Dedifferentiated amniotic fluid mesenchymal stem cell (primary cell): ENCODE results near the gene VEPH1.

Experiments used
- DNase-seq: peaks from one replicate; pipeline ENCODE4 v3.0.0-alpha.2; 2016; ENCODE audit errors: extremely low spot score

Gene VEPH1

DNA sequence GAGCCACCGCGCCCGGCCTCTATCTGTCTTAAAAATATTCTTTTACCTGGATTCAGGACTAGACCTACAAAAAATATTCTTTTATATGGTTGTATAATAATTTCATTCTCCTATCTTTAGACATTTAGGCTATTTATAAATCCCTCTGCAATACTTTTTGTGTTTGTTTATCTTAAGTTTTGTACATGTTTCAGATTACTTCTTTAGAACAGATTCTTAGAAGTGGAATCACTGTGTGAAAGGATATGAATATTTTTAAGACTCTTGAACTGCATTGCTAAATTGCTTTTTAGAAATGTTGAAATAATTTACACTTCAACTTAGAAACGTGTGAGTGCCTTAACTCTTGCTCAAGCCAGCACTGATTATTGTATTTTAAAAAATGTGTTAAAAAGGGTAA is 197.8 kb downstream of the VEPH1 start:
- no peak for DNase-seq

DNA sequence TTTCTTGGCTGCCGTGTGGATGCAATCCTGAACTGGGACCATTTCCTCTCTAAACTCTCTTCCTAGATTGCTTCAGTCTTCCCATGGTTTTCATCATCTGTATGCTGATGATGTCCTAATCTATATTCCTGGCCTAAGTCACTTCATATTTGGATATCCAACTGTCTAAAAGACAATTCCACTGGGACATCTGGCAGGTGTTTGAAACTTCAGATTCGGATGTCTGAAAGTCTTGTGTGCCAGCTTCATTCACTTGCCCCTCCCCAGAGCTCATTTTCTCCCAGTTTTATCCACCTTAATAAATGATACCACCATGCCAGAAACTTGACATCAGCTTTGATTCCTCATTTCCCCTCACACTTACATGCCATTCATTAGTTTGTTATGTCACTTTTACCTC is 201.5 kb downstream of the VEPH1 start:
- no peak for DNase-seq

DNA sequence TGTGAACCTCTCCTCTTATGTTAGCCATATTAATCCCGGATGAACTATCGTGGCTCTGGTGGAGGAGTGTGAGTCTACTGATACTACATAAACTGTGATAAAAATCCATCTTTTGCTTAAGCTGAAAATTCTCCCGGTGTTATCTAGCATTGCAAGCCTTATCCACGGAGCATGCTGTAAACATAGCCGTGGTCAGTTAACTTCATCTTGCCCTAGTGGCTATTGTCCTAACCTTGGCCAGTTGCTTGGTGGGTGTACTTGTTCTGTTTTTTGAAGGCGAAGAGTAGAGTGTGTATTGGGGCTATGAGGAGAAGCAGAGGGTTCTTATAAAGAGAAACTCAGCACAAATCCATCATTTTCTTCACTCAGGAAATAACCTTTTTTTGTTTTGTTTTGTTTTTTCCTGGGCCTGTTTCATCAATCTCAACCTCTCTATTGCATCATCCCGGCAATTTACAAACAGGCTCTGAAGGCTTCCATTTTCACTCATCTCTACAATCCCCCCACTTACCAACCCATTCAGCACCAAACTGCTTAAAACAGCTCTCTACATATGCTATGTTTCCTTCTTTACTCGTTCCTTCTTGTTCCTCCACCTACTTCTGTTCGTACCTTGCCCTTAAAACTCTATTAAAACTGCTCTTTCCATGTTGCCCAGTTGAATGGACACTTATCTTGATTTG is 202.1 kb downstream of the VEPH1 start:
- DNase-seq, result no peak

DNA sequence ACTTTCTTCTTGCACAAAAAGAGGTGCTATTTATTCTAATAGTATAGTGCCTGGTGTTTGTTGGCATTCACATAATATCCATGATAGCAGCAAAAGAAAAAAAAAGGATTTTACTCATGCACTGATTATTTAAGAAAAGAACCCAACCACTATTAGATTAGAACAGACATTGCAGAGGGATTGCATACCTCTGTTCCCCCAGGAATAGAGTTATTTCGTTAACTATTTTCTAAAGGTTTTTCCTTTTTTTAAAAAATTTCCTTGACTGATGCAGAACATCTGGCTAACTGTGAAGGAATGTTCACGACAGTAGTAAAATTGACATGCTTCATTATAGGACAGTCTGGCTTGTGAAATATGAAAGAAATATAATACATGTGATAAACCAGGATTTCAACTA is 203.1 kb downstream of the VEPH1 start:
- DNase-seq, result peak; percentile 82

DNA sequence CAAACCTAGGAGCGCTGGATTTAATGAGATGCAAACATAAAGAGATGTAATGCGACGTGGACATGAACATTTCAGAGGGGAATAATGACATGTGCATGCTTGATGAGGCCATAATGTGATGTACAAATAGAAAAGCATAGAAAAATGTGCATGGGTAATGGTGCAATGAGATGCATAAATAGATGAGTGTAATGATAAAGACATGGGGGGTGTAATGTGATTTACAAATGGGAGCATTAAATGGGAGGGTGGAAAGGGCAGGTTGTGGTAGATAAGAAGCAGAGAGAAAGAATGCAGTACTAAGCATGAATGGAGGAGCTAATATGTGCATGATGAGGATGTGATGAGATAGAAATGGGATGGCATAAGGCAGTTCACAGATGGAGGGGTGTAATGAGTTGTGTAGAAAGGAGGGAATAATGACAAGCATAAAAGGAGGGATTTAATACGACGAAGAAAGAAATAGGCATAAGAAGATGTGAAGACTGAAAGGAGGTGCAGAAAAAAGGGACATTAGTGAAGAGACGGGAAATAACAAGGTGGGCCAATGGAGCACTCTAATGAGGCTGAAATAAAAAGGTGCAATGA is 205.8 kb downstream of the VEPH1 start:
- DNase-seq, result no peak

DNA sequence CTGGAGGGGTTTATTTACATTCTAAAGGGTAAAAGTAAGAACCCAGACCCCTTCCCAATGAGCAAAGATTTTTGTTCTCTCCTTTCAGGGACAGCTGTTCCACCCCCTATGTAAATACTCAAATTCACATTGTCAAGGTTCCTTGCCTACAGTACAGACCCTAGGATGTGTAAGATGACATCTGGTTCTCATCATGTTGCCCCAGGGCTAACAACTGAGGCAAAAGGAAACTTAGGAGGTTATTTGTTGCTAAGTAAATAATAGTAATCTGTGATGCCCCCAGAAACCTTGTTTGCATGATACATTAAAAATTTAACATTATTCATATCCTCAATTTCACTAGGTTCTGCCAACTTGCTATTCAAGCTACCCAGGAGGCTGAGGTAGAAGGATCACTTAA is 208.3 kb downstream of the VEPH1 start:
- DNase-seq, result no peak

DNA sequence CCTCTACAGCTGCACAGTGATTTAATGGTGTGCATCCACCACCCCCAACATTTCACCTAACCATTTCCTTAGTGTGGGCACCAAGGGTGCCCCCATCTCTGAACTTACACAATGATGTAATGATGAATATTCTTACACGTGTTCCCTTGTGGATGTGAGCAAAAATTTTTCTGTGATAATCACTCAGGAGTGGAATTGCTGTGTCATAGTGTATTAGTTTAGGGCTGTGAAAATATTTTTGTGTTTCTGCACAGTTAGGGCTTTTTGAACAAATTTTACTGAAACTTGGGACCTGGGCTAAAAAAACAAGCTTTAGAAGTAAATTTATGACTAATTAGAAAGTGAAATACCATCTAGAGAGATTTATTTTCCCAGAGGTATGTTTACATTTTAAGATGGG is 208.7 kb downstream of the VEPH1 start:
- DNase-seq, result no peak

DNA sequence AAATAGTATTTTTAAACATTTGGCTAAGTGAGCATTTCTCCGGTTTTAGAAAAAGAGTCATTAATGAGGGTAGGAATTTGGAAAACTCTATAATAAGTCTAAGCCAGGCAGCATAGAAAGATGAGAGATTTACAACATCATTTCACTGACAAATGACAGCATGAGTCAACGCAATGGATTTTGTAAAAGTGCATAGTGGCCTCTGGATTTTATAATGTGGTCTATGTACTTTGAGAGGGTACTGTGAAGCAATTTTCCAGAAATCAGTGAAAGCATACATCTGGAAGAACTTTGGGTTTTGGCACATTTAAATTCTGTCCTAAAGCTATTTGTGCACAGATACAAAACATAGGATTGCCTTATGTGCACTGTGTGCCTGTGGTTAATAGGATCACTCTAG is 212.4 kb downstream of the VEPH1 start:
- peak; percentile 95 for DNase-seq

DNA sequence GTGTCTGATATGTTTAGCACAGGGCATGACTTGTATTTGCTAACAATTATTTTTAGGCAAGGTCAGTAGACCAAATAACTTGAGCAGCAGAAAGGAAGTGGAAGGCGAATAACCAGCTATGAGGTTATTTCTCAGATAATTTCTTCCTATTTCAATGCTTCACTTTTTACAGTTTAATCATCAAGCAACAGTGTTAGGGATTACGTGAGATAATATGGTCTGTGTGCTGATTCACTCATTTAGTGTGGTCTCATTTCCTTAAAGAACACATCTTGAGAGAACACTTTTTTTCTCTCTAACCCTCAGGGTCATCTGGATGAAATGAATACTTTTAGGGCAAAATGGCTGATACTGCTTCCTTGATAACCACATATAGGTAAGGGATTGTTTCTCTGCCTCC is 217.2 kb downstream of the VEPH1 start:
- no peak for DNase-seq

DNA sequence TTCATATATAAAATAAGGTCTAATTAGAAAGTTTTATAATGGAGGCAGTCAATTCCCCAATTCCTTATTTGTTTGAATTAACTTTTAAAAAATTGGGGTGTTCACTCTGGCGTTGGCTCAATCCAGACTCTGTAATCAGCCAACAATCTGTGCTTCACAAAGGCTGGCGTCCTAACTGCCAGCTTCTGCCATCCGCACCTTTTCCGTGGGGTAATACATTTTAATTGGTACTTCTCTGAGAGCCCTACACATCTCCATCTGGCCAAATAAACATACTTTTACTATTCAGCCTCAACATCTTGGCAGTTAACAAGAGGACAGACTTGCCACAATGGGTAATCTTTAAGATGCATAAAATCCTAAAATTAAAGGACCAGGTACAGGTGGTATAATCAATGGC is 218.1 kb downstream of the VEPH1 start:
- no peak for DNase-seq

DNA sequence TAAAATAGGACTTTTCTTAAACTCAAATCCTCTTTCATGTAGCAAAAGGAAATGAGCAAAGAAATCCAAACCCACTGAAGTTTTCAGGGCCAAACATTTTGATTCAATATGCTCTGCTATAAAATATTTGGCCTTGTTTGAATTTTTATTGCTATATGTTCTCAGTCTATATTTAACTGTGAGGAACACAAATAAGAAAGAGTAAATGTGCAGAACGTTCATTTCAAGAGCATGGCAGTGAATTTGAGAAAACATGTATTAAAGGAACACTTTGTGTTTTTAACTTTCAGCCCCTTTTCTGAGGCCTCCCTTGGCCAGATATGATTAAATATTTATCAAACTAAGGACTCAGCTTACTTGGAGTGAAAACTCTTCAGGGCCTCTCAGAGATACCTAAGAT is 218.5 kb downstream of the VEPH1 start:
- DNase-seq, result no peak

DNA sequence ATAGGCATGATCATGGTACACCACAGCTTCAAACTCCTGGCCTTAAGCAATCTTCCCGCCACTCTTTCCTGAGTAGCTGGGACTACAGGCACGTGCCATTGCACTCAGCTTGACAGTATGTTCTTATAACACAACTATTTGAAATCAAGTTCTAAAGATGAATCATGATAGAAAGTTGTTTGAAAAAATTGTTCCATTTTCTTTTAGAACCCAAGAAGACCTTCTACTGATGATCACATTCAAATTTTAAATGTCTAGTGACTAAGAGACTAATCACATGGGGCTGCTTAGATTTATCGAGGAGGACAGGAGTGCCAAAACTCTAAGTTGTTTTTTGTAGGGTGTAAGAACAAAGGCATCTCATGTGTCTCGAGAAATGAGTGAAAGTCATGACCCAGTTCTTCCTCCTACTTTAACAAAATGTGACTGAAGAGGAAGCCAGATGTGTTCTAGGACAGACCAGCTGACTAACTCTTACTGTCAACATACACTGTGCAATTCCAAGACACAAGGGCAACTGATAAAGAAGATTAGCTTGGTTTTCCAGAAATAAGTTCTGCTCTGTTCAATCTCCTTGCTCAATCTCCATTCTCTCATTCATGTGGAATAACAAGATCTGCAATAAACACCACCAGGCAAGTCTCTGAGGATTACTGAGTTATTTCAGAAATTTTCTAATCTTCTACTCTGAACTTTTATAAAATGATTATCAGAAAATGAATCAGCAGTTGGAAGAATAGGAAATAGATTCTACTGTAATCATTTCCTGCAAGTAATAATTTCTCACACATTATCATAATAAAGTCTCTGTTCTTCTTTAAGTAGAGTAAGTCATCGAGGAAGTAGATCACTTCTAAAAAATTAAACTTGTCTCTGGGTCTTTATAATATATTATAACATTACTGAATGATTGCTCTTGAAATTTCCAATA is 220.7 kb downstream of the VEPH1 start:
- peak; percentile 58 for DNase-seq

DNA sequence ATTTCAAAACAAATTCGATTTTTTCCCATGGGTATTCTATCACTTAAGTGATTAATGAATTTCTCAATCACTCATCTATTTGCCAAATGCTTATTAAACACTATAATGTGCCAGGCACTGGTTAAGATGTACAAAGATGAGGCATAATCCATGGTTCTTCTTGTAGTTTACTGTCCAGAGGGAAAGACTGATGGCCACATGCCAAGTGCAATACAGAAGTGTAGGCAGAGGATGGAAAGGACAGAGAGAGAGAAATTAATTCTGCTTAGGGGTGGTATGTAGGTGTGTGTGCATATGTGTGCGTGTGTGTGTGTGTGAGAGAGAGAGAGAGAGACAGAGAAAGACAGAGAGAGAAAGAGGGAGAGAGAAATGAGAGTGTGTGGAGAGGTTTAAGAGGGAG is 222.4 kb downstream of the VEPH1 start:
- DNase-seq, result no peak

DNA sequence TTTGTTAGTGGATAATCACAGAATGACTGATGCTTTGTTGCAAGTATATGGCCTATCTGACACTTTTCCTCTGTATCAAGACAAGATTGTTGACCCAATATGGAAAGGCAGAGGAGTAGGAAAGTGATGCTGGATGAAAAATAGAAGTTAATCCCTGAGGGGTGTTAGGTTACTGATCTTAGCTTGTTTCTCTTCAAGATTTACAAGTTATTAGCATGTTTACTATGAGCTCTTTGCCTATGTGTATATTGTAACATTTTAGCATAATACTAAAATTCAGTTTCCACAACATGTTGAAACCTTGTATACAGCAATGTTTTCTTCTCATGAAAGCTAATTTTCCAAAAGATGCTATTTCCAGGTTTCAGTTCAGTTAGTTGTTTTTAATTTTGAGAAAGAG is 222.9 kb downstream of the VEPH1 start:
- DNase-seq, result no peak

DNA sequence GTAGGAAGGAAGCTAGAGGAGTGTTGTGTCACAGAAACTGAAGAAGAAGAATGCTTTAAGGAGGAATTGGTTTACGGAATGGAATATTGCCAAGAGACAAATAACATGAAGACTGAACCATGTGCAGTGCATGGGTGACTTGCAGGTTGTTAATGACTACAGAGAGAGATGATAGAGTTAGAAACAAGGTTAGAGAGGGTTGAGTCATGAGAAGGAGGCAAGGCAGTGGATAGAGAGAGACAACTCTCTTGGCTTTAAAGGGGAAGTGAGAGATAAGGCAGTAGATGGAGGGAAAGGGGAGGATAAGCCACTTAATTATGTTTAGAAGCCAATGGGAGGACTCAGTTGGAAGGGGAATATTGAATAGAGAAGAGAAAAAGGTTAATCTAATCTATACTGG is 224.0 kb downstream of the VEPH1 start:
- DNase-seq, result no peak

DNA sequence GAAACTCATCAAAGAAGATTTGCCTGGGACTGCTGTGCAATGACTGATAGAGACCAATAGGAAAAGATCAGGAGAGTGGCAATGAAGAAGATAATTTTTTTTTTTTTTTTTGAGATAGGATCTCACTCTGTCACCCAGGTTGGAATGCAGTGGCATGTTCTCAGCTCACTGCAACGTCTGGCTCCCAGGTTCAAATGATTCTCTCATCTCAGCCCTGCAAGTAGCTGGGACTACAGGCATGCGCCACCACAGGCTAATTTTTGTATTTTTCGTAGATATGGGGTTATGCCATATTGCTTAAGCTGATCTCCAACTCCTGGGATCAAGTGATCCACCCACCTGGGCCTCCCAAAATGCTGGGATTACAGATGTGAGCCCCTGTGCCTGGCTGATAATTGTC is 226.4 kb downstream of the VEPH1 start:
- no peak for DNase-seq

DNA sequence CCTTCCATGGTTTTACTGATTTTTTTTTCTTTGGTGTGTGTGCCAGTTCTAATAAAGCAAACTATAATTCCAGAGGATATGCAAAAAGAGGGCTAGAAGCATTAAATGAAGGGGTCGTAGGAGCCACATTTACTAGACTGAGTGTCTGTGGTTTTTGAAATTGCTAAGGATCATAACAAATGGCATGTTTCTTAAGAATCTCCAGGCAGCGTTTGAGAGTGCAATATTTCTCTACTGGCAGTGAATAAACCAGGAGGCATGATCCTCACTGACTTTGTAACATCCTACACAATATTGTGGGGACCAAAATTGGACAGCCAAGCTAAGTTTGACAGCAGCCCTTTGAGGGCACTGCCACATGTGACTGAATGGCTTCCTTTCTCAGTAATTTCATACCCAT is 227.4 kb downstream of the VEPH1 start:
- DNase-seq, result no peak

DNA sequence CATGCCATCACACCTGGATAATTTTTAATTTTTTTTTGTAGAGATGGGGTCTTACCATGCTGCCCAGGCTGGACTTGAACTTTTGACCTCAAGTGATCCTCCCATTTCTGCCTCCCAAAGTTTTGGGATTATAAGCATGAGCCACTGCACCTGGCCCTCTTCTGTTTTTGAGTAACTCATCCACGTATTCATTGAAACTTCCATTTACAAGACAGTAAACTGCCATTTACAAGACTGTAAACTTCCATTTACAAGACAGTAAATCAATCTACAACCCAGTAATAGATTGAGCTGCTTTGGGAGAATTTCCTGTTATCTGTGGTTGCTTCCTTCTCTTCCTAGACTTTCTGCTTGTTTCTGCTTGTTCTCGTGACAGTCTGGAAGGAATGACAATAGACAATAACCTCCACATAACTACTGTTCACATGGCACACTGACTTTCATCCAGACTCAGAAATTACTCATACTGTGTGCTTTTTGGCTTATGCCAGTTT is 228.5 kb downstream of the VEPH1 start:
- DNase-seq, result no peak

DNA sequence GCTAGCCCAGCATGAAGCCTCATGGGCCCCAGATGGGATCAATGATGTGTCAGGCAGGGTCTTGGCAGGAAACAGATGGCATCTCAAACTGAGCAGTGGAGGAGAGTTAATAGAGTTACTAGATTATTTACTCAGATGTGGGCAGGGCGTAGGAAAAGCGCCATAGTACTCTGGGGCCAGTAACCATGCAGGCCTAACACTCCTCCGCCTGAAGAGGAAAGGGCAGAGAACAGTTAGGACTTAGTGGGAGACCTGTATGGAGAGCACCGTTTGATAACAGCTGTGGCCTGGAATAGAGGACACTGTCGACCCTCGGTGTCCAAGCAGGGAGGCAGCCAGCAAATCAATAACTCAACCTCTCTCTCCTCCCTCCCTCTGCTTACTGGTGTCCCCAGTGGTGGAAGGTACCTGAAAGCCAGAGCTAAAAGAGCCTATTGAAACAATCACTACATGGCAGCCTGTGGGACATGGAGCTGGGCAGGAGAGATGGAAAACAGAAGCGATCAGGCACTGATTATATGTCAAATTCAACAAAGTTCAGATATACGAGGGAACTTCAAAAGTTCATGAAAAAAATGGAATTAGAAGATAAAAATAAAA is 231.8 kb downstream of the VEPH1 start:
- no peak for DNase-seq

DNA sequence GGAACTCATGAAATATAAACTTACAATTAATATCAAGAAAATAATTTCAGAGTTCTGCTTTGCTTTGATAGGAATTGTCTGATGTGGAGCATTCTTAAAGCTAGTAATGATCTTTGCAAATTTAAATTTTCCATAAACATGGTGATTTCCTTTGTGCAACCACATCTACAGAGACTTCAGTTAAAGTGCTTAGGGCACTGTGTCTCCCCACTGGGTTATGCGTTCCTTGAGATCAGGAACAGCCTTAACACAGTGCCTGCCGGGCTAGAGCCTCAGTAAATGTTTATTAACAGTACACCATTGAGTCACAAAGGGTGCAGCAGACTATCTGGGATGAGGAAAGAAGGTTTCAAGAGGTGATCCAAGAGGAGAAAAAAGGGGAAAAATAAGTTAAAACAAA is 235.2 kb downstream of the VEPH1 start:
- no peak for DNase-seq

DNA sequence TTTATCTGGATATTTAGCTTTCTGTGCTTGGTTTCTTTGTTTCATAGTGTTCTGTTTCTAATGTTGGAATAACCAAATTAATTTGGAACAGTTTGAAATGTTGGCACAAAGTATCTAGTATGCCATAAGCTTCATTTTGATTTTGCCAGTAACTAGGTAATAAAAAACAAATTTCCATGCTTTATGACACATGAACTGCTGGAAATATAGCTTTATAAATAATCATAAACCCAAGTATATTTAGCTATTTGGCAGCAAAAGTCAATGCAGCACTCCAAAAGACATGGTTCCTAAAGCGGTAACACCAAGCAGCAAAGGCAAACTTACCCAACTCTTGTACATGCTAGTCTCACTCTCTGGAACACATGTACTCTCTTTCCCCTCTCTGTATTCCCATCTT is 237.3 kb downstream of the VEPH1 start:
- no peak for DNase-seq

DNA sequence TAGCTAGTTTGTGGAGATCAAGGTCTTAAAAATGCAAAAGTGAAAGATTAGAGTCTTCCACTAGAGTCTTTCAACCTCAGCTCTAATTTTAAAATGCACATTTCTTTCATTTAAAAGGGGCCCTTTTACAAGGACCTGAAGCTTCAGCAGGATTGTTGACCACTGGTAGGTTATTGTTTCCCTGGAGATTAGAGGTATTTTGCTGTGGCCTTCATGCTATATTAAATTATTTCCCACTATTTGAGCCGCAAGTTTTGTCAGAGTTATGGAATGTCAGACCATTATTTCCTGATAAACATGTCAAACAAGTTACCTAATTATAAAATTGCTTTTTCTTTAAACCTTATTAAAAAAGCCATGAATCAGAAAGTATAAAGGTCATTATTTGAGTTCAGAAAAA is 240.2 kb downstream of the VEPH1 start:
- no peak for DNase-seq
